HepG2 (cell line): ENCODE data around the gene RNASE8. TPM values are rescaled to one million over a fixed set of nuclear protein-coding genes. Genes with fewer than 3 reads are reported as not detected.

Experiments
- ATF6 ChIP-seq: sonication (generic); formaldehyde crosslinking; conservative IDR thresholded peaks from 2 replicates; pipeline ENCODE4 v1.4.0; 2020; ENCODE audit warnings: missing genetic modification reagents
- CC2D1A ChIP-seq: sonication (generic); formaldehyde crosslinking; IDR thresholded peaks from 2 replicates; pipeline ENCODE4 v1.8.1; 2023; ENCODE audit warnings: mild to moderate bottlenecking, missing genetic modification reagents
- FOXO1 ChIP-seq: sonication (generic); formaldehyde crosslinking; IDR thresholded peaks from 2 replicates; pipeline ENCODE4 v1.4.0; 2020; ENCODE audit warnings: missing genetic modification reagents
- GATAD2A ChIP-seq: IDR thresholded peaks from 2 replicates; pipeline ENCODE4 v1.6.1; 2016
- HMG20A ChIP-seq: IDR thresholded peaks from 2 replicates; pipeline ENCODE4 v1.6.1; 2016; ENCODE audit warnings: borderline replicate concordance
- HMGA1 ChIP-seq: sonication (generic); formaldehyde crosslinking; conservative IDR thresholded peaks from 2 replicates; pipeline ENCODE4 v1.4.0; 2020; ENCODE audit warnings: missing genetic modification reagents
- JUNB ChIP-seq: sonication (generic); formaldehyde crosslinking; IDR thresholded peaks from 2 replicates; pipeline ENCODE4 v1.8.0; 2022; ENCODE audit warnings: missing genetic modification reagents, mild to moderate bottlenecking, borderline replicate concordance
- NFATC3 ChIP-seq: sonication (generic); formaldehyde crosslinking; IDR thresholded peaks from 2 replicates; pipeline ENCODE4 v1.5.1; 2020; ENCODE audit warnings: mild to moderate bottlenecking, missing genetic modification reagents
- NR3C1 ChIP-seq: sonication (generic); formaldehyde crosslinking; IDR thresholded peaks from 2 replicates; pipeline ENCODE4 v1.4.0; 2020; ENCODE audit warnings: missing genetic modification reagents
- PCBP1 ChIP-seq: fragments of 200-400 bp; formaldehyde crosslinking; IDR thresholded peaks from 2 replicates; pipeline ENCODE4 v1.6.1; 2017; ENCODE audit warnings: mild to moderate bottlenecking, low read depth, low read length, borderline replicate concordance
- PHF5A ChIP-seq: IDR thresholded peaks from one replicate; pipeline ENCODE4 v1.6.1; 2018; ENCODE audit warnings: low read depth, missing genetic modification reagents; ENCODE audit not compliant: unreplicated experiment
- RXRB ChIP-seq: IDR thresholded peaks from 2 replicates; pipeline ENCODE4 v1.6.1; 2016; ENCODE audit warnings: borderline replicate concordance, missing genetic modification reagents, missing compliant biosample characterization
- TAF1 ChIP-seq: sonication (generic); formaldehyde crosslinking; IDR thresholded peaks from 2 replicates; pipeline ENCODE4 v1.4.0; 2020; ENCODE audit warnings: missing genetic modification reagents
- TBP ChIP-seq: sonication (generic); formaldehyde crosslinking; IDR thresholded peaks from 2 replicates; pipeline ENCODE4 v1.5.0; 2020; ENCODE audit warnings: missing genetic modification reagents
- YEATS2 ChIP-seq: sonication (generic); formaldehyde crosslinking; IDR thresholded peaks from 2 replicates; pipeline ENCODE4 v1.4.0; 2020; ENCODE audit warnings: missing genetic modification reagents, borderline replicate concordance
- ZFYVE20 ChIP-seq: sonication (generic); formaldehyde crosslinking; IDR thresholded peaks from 2 replicates; pipeline ENCODE4 v1.8.0; 2023; ENCODE audit warnings: low read depth, mild to moderate bottlenecking, moderate library complexity, missing genetic modification reagents, borderline replicate concordance
- ZNF234 ChIP-seq: sonication (generic); formaldehyde crosslinking; conservative IDR thresholded peaks from 2 replicates; pipeline ENCODE4 v1.5.1; 2020; ENCODE audit warnings: mild to moderate bottlenecking, missing genetic modification reagents
- ZNF343 ChIP-seq: sonication (generic); formaldehyde crosslinking; IDR thresholded peaks from 2 replicates; pipeline ENCODE4 v1.4.0; 2020; ENCODE audit warnings: mild to moderate bottlenecking, missing genetic modification reagents
- ZNF615 ChIP-seq: sonication (generic); formaldehyde crosslinking; IDR thresholded peaks from 2 replicates; pipeline ENCODE4 v1.5.0; 2020; ENCODE audit warnings: mild to moderate bottlenecking, missing genetic modification reagents, borderline replicate concordance
- ZNF850 ChIP-seq: sonication (generic); formaldehyde crosslinking; conservative IDR thresholded peaks from 2 replicates; pipeline ENCODE4 v1.9.0; 2021; ENCODE audit warnings: mild to moderate bottlenecking, missing genetic modification reagents
- polyA plus RNA-seq, 8 experiments: library from polyadenylated mRNA; depleted of rRNA in 3 of 8; stranded (reverse) in 7 of 8; unstranded in 1 of 8; fragments of >200 nt; fragmentation: Illumina TruSeq in 4 of 8; extraction: Trizol in 4 of 8; gene quantifications; 2 replicates each; pipeline versions ENCODE4 v1.2.1 to v1.2.3, GENCODE V29; 2011 to 2016; ENCODE audit warnings: low read depth in 4 of 8, missing spikeins in 1 of 8, mixed read lengths in 1 of 8; ENCODE audit not compliant: insufficient read depth in 1 of 8
- total RNA-seq, 5 experiments: library from RNA; depleted of rRNA; stranded (reverse); fragments of >200 nt; fragmentation: Illumina TruSeq; extraction: Trizol; gene quantifications; 2 replicates each; pipeline ENCODE4 v1.2.3, GENCODE V29; 2016; ENCODE audit warnings: low read depth in 1 of 5
- TF ChIP-seq, protein P1 (sequence below): sonication (generic); formaldehyde crosslinking; IDR thresholded peaks from 2 replicates; pipeline ENCODE4 v1.5.0; 2020; ENCODE audit warnings: mild to moderate bottlenecking, missing genetic modification reagents, moderate library complexity
- TF ChIP-seq, protein P2 (sequence below): sonication (generic); formaldehyde crosslinking; IDR thresholded peaks from 2 replicates; pipeline ENCODE4 v1.4.0; 2020; ENCODE audit warnings: missing genetic modification reagents, mild to moderate bottlenecking, borderline replicate concordance
- TF ChIP-seq, protein P3 (sequence below): IDR thresholded peaks from 2 replicates; pipeline ENCODE4 v1.6.1; 2016; ENCODE audit warnings: missing genetic modification reagents, missing compliant biosample characterization

The RNASE8 gene
- total and polyA plus RNA-seq, 2 of the 13 experiments (the other 11 are each of a cell fraction or from before 2014, with no cell fraction given): not detected

DNA sequence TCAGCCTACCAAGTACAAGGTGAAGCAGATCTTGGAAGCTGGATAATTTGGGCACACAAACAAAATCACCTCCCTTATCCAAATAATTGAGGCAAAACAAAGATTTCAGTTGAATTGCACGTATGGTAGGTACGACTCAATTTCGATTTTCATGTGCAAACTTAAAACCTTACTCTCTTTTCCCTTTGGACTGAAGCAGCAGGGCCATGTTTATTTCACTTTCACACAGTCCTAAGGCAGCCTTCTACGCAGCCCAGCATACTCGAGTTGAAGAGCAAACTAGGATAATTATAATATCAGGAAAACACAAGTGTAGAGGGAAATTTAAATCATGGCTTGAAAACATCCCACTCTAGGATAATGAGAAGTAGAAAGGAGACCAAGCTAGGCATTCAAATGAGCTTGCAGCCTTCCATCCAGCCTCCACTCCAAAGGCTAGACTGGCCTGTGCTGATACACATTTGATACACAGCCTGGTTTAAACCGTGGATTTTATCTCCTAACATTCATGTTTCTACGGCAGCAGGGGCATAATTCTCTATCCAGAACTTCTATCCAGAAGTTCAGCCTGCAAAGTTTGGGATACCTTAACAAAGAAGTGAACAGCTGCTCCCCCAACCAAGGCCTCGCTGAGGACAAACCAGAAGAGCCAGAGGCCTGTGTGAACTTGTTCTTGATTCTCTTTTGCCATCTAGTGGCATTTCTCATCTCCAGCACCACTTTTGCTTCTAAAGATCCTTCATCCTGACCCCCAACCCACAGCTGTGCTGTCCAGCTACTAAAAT, 17.8 kb upstream of the RNASE8 start (continued):
- TF ChIP-seq, protein P1, sequence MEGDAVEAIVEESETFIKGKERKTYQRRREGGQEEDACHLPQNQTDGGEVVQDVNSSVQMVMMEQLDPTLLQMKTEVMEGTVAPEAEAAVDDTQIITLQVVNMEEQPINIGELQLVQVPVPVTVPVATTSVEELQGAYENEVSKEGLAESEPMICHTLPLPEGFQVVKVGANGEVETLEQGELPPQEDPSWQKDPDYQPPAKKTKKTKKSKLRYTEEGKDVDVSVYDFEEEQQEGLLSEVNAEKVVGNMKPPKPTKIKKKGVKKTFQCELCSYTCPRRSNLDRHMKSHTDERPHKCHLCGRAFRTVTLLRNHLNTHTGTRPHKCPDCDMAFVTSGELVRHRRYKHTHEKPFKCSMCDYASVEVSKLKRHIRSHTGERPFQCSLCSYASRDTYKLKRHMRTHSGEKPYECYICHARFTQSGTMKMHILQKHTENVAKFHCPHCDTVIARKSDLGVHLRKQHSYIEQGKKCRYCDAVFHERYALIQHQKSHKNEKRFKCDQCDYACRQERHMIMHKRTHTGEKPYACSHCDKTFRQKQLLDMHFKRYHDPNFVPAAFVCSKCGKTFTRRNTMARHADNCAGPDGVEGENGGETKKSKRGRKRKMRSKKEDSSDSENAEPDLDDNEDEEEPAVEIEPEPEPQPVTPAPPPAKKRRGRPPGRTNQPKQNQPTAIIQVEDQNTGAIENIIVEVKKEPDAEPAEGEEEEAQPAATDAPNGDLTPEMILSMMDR (CRISPR knock-in tag): peak; percentile 93
- TF ChIP-seq FOXO1 (CRISPR knock-in tag): no peak
- TF ChIP-seq, protein P2, sequence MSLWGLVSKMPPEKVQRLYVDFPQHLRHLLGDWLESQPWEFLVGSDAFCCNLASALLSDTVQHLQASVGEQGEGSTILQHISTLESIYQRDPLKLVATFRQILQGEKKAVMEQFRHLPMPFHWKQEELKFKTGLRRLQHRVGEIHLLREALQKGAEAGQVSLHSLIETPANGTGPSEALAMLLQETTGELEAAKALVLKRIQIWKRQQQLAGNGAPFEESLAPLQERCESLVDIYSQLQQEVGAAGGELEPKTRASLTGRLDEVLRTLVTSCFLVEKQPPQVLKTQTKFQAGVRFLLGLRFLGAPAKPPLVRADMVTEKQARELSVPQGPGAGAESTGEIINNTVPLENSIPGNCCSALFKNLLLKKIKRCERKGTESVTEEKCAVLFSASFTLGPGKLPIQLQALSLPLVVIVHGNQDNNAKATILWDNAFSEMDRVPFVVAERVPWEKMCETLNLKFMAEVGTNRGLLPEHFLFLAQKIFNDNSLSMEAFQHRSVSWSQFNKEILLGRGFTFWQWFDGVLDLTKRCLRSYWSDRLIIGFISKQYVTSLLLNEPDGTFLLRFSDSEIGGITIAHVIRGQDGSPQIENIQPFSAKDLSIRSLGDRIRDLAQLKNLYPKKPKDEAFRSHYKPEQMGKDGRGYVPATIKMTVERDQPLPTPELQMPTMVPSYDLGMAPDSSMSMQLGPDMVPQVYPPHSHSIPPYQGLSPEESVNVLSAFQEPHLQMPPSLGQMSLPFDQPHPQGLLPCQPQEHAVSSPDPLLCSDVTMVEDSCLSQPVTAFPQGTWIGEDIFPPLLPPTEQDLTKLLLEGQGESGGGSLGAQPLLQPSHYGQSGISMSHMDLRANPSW (CRISPR knock-in tag): no peak
- peak; percentile 29; the same call in 1 of the 2 replicates for TF ChIP-seq GATAD2A
- no peak for TF ChIP-seq ZNF234
- TF ChIP-seq CC2D1A (CRISPR knock-in tag): no peak
- TF ChIP-seq ZNF343 (CRISPR knock-in tag): no peak; the same call in 1 of the 2 replicates
- TF ChIP-seq NR3C1: no peak
- no peak for TF ChIP-seq ZFYVE20 (CRISPR knock-in tag)
- no peak for TF ChIP-seq TBP (CRISPR knock-in tag)
- no peak; the same call in 1 of the 2 replicates for TF ChIP-seq TAF1 (CRISPR knock-in tag)
- TF ChIP-seq PHF5A (CRISPR knock-in tag): no peak
- TF ChIP-seq, protein P3, sequence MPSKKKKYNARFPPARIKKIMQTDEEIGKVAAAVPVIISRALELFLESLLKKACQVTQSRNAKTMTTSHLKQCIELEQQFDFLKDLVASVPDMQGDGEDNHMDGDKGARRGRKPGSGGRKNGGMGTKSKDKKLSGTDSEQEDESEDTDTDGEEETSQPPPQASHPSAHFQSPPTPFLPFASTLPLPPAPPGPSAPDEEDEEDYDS (CRISPR knock-in tag): 0 out of 2 replicates have a peak, but pooled peaks have one; percentile 8
- no peak for TF ChIP-seq JUNB
- peak; percentile 75; the same call in 1 of the 2 replicates for TF ChIP-seq RXRB (CRISPR knock-in tag)
- TF ChIP-seq HMGA1 (CRISPR knock-in tag): no peak
- peak; percentile 46; the same call in 1 of the 2 replicates for TF ChIP-seq ATF6
- no peak for TF ChIP-seq YEATS2
- TF ChIP-seq PCBP1: no peak
- TF ChIP-seq ZNF850 (CRISPR knock-in tag): no peak
- TF ChIP-seq NFATC3 (CRISPR knock-in tag): no peak
- TF ChIP-seq ZNF615: no peak
- no peak for TF ChIP-seq HMG20A
